Neural crest cell (in vitro differentiated cells): ENCODE measurements around the gene HECW1. TPM values are rescaled to one million over a fixed set of nuclear protein-coding genes. Genes with fewer than 3 reads are reported as not detected.

Source experiments
- DNase-seq: peaks from one replicate; pipeline ENCODE4 v3.0.0; 2021; ENCODE audit warnings: low read depth, mixed read lengths, low spot score
- H3K27ac Mint-ChIP-seq: one replicate; pipeline ENCODE4 v1.8.0; 2021; ENCODE audit warnings: mild to moderate bottlenecking, mixed read lengths; ENCODE audit not compliant: unreplicated experiment
- H3K27me3 Mint-ChIP-seq: 2 replicates; pipeline ENCODE4 v1.8.0; 2021; ENCODE audit warnings: low read depth, mild to moderate bottlenecking, mixed read lengths
- H3K36me3 Mint-ChIP-seq: 2 replicates; pipeline ENCODE4 v1.8.0; 2021; ENCODE audit warnings: low read depth, mild to moderate bottlenecking, mixed read lengths
- H3K4me1 Mint-ChIP-seq: 2 replicates; pipeline ENCODE4 v1.8.0; 2021; ENCODE audit warnings: mixed read lengths
- H3K4me3 Mint-ChIP-seq: one replicate; pipeline ENCODE4 v1.8.0; 2021; ENCODE audit warnings: mild to moderate bottlenecking, mixed read lengths
- H3K9me3 Mint-ChIP-seq: 2 replicates; pipeline ENCODE4 v1.8.0; 2021; ENCODE audit warnings: mixed read lengths
- CTCF ChIP-seq: fragments of 200-600 bp; sonication (generic); conservative IDR thresholded peaks from 2 replicates; pipeline ENCODE4 v1.5.0; 2021; ENCODE audit warnings: antibody characterized with exemption, mild to moderate bottlenecking
- total RNA-seq: library from RNA; stranded (reverse); gene quantifications from 2 replicates; pipeline ENCODE4 v1.2.1, GENCODE V29; 2021

The HECW1 gene
- total RNA-seq, 1 donor from 2014 or later, result 3.6 TPM

GRCh38 chr7:43220742-43221141 is 108.3 kb downstream of the HECW1 start:
- no peaks in the 10 kb centered on the region for H3K36me3 Mint-ChIP-seq
- peaks cover 6% of the 10 kb centered on the region for H3K9me3 Mint-ChIP-seq
- H3K4me1 Mint-ChIP-seq, result no peaks in the 10 kb centered on the region
- no peaks in the 10 kb centered on the region for H3K27me3 Mint-ChIP-seq
- no peak for DNase-seq
- no peak for TF ChIP-seq CTCF
- H3K27ac Mint-ChIP-seq, result no peak overlapping the region
- no peak overlapping the region for H3K4me3 Mint-ChIP-seq

DNA sequence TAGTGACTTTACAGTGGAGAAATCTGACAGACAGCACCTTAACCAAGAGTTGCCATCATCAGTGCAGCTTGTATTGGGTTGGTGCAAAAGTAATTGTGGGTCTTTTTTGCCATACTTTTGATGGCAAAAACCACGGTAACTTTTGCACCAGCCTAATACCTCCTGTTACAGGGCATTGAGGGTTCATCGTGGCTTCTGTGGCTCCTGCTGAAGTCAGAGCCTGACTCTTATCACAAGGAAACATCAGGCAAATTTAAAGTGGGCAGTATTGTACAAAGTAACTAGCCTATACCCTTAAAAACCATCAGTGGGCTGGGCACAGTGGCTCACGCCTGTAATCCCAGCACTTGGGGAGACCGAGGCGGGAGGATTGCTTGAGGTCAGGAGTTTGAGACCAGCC is 117.4 kb downstream of the HECW1 start:
- H3K4me1 Mint-ChIP-seq, result no peaks in the 10 kb centered on the region
- no peak for TF ChIP-seq CTCF
- no peak overlapping the region for H3K27ac Mint-ChIP-seq
- no peak for DNase-seq
- H3K4me3 Mint-ChIP-seq, result no peak overlapping the region
- no peaks in the 10 kb centered on the region for H3K36me3 Mint-ChIP-seq
- no peaks in the 10 kb centered on the region for H3K9me3 Mint-ChIP-seq
- H3K27me3 Mint-ChIP-seq, result no peaks in the 10 kb centered on the region

DNA sequence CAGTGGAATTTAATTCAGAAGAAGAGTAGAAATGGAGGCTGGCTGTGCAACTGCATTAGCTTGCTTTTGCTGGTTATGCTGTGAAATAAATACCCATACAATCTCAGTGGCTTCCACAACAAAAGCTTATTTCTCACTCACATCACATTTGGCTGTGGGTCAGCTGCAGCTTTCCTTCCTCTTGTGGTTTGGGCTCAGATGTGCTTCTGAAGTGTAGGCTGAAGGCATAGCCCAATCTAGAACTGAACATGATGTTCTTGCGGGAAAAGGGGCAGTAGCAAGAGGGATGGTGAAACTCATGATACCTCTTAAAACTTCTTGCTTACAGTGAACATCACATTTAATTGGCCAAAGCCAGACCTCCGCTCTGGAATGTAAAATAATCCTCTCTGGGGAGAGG is 119.9 kb downstream of the HECW1 start:
- Mint-ChIP-seq H3K4me1 (no peaks in the 10 kb centered on the region), H3K27ac (no peak overlapping the region), H3K27me3 (no peaks in the 10 kb centered on the region), H3K4me3 (no peak overlapping the region), H3K9me3 (no peaks in the 10 kb centered on the region), H3K36me3 (no peaks in the 10 kb centered on the region)
- DNase-seq, result no peak
- no peak for TF ChIP-seq CTCF

DNA sequence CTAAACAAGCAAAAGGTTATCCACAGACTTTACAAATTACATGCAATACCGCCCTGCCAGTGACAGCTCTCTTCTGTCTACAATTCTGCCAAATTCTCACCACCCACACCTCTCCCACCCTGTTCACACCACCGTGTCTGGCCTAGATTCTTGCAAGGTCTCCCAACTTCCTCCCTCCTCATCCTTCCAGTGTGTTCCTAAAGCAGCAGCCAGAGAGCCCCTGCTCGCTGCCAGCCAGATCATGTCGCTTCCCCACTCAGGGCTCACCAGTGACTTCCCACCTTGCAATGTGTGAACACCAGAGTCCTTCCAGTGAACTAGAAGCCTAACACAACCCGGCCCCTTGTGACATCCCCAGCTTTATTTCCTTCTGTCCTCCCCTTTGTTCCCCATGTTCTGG is 121.6 kb downstream of the HECW1 start:
- DNase-seq, result no peak
- H3K36me3 Mint-ChIP-seq, result no peaks in the 10 kb centered on the region
- TF ChIP-seq CTCF, result no peak
- no peak overlapping the region for H3K4me3 Mint-ChIP-seq
- H3K27me3 Mint-ChIP-seq, result no peaks in the 10 kb centered on the region
- no peaks in the 10 kb centered on the region for H3K4me1 Mint-ChIP-seq
- no peaks in the 10 kb centered on the region for H3K9me3 Mint-ChIP-seq
- H3K27ac Mint-ChIP-seq, result no peak overlapping the region

DNA sequence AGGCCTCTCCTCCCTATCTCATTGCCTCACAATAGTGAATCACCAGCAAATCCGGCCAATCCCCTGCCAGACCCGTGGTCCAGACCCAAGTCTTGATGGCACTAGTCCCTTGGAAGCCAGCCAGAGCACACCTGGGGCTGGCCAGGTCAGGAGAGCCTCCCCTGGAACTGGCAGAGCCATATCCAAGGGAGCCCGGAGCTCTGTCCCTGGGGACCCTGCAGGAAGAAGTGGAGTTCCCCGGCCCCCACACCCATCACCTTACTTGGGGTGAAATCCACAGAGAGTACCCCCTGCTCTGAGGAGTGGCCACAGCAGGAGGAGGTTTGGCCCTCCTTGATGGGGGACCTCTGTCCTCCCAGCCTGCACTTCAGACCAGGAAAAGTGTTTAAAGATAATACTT is 122.5 kb downstream of the HECW1 start:
- H3K27me3 Mint-ChIP-seq, result no peaks in the 10 kb centered on the region
- no peak for TF ChIP-seq CTCF
- no peak overlapping the region for H3K4me3 Mint-ChIP-seq
- H3K36me3 Mint-ChIP-seq, result no peaks in the 10 kb centered on the region
- no peak overlapping the region for H3K27ac Mint-ChIP-seq
- H3K4me1 Mint-ChIP-seq, result no peaks in the 10 kb centered on the region
- no peak for DNase-seq
- no peaks in the 10 kb centered on the region for H3K9me3 Mint-ChIP-seq

DNA sequence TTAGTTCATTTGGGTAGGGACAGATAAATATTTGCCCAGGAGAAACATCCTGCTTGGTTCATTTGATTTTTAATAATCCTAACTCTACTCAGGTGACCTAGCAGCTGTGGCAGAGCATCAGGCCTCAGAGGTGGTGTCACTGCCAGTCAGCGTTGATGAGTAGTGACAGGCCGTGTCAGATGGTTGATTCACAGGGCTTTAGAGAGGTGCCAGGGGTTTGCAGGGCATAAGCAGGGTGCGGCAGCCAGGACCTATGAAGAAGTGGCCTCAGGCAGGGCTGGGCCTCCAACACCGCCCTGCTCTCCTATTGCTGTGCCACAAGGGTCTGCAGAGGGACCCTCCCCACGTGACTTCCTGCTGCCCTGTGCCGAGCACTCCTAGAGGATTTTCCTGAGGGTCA is 128.1 kb downstream of the HECW1 start:
- H3K9me3 Mint-ChIP-seq, result no peaks in the 10 kb centered on the region
- H3K36me3 Mint-ChIP-seq, result no peaks in the 10 kb centered on the region
- H3K27ac Mint-ChIP-seq, result no peak overlapping the region
- no peak for DNase-seq
- no peak for TF ChIP-seq CTCF
- no peak overlapping the region for H3K4me3 Mint-ChIP-seq
- H3K4me1 Mint-ChIP-seq, result no peaks in the 10 kb centered on the region
- H3K27me3 Mint-ChIP-seq, result no peaks in the 10 kb centered on the region
